ENCODE data around the gene KRT75. TPM values are rescaled to one million over a fixed set of nuclear protein-coding genes. Genes with fewer than 3 reads are reported as not detected.

Gene KRT75
- total RNA-seq, 4 donors from 2014 or later = not detected

- Histone ChIP-seq H3K27ac (no peak overlapping the region), H3K4me3 (no peak overlapping the region), H3K4me1 (no peaks in the 10 kb centered on the region), H3K9me3 (no peaks in the 10 kb centered on the region), H3K27me3 (no peaks in the 10 kb centered on the region), H3K36me3 (no peaks in the 10 kb centered on the region)
- no peak for TF ChIP-seq POLR2A (IDR thresholded peaks at IDR 0.05)
- no peak for TF ChIP-seq CTCF (IDR thresholded peaks at IDR 0.05)
- no peak for DNase-seq
These were observed 54.6 kb downstream of the KRT75 start for GRCh38 chr12:52379536-52379935.

- H3K27ac ChIP-seq = no peak overlapping the region
- H3K36me3 ChIP-seq = no peaks in the 10 kb centered on the region
- no peak for DNase-seq
- no peaks in the 10 kb centered on the region for H3K27me3 ChIP-seq
- no peak overlapping the region for H3K4me3 ChIP-seq
- TF ChIP-seq POLR2A (IDR thresholded peaks at IDR 0.05) = no peak
- TF ChIP-seq CTCF (IDR thresholded peaks at IDR 0.05) = no peak
- no peaks in the 10 kb centered on the region for H3K9me3 ChIP-seq
- H3K4me1 ChIP-seq = no peaks in the 10 kb centered on the region
These were observed 56.1 kb downstream of the KRT75 start for GRCh38 chr12:52378091-52378490.

GRCh38 chr12:52377266-52377665 is 56.9 kb downstream of the KRT75 start:
- Histone ChIP-seq H3K9me3 (no peaks in the 10 kb centered on the region), H3K27me3 (no peaks in the 10 kb centered on the region), H3K4me1 (no peaks in the 10 kb centered on the region), H3K4me3 (no peak overlapping the region), H3K36me3 (no peaks in the 10 kb centered on the region), H3K27ac (no peak overlapping the region)
- no peak for DNase-seq
- TF ChIP-seq POLR2A (IDR thresholded peaks at IDR 0.05) = no peak
- no peak for TF ChIP-seq CTCF (IDR thresholded peaks at IDR 0.05)

Other genes with a start within 250 kb of the KRT75 start
- under 1 TPM in 2 of 4 donors, not detected in 2; 0.13 to 0.38 TPM for gene KRT80, start 242.4 kb downstream of the KRT75 start, total RNA-seq
- 1 to 10 TPM in 1 of 4 donors, under 1 TPM in 1, not detected in 2; 0.67 to 1.2 TPM for gene KRT7, start 201.1 kb downstream of the KRT75 start, total RNA-seq
- not detected for gene KRT86, start 159.7 kb downstream of the KRT75 start, total RNA-seq
- not detected for gene KRT81, start 142.8 kb downstream of the KRT75 start, total RNA-seq
- not detected for gene KRT83, start 113.0 kb downstream of the KRT75 start, total RNA-seq
- gene KRT85, start 66.9 kb downstream of the KRT75 start, total RNA-seq = not detected
- not detected for gene KRT84, start 48.7 kb downstream of the KRT75 start, total RNA-seq
- gene KRT82, start 28.0 kb downstream of the KRT75 start, total RNA-seq = not detected
- not detected for gene KRT6B, start 17.8 kb upstream of the KRT75 start, total RNA-seq
- gene KRT6C, start 39.4 kb upstream of the KRT75 start, total RNA-seq = under 1 TPM in 1 of 4 donors, not detected in 3; 0.67 TPM
- gene KRT6A, start 58.9 kb upstream of the KRT75 start, total RNA-seq = 1 to 10 TPM in 2 of 4 donors, not detected in 2; 1.7 to 2.3 TPM
- 1 to 10 TPM in 2 of 4 donors, under 1 TPM in 1, not detected in 1; 0.94 to 9.9 (median 5.9) TPM for gene KRT5, start 86.0 kb upstream of the KRT75 start, total RNA-seq
- gene KRT71, start 118.8 kb upstream of the KRT75 start, total RNA-seq = not detected
- not detected for gene KRT74, start 139.5 kb upstream of the KRT75 start, total RNA-seq
- gene KRT72, start 167.1 kb upstream of the KRT75 start, total RNA-seq = 1 to 10 TPM in 3 of 4 donors, not detected in 1; 1.1 to 4.5 (median 2.3) TPM
- 1 to 10 TPM in 1 of 4 donors, under 1 TPM in 1, not detected in 2; 0.40 to 1.2 TPM for gene KRT73, start 184.2 kb upstream of the KRT75 start, total RNA-seq
- gene KRT2, start 217.8 kb upstream of the KRT75 start, total RNA-seq = 1 to 10 TPM in 1 of 4 donors, under 1 TPM in 1, not detected in 2; 0.47 to 2.5 TPM
- gene KRT1, start 246.0 kb upstream of the KRT75 start, total RNA-seq = 1 to 10 TPM in 1 of 4 donors, under 1 TPM in 2, not detected in 1; 0.76 to 1.7 (median 0.94) TPM